SK-N-SH treated with all-trans-retinoic acid at 6 μM for 48 hours (cell line): Measurements from ENCODE around the gene HTR1D.

Experiments
- CREB5 ChIP-seq: fragments of 250-450 bp; sonication (Bioruptor Pico); IDR thresholded peaks from 2 replicates; pipeline ENCODE4 v1.5.1; 2020; ENCODE audit warnings: low read depth, mild to moderate bottlenecking, moderate library complexity
- PATZ1 ChIP-seq: fragments of 250-450 bp; sonication (Bioruptor Pico); IDR thresholded peaks from 2 replicates; pipeline ENCODE4 v1.8.0; 2020; ENCODE audit warnings: mild to moderate bottlenecking, moderate library complexity, borderline replicate concordance

- TF ChIP-seq PATZ1 (no peak), CREB5 (CRISPR knock-in tag) (no peak)
These were observed 46.1 kb upstream of the HTR1D start for GRCh38 chr1:23263380-23263887.
